SK-N-DZ (cell line): ENCODE measurements around the gene GPR61.

Experiments used
- DNase-seq: peaks from one replicate; pipeline ENCODE4 v3.0.0-alpha.2; 2015; ENCODE audit warnings: low spot score

The GPR61 gene

GRCh38 chr1:109508001-109508872, 31.4 kb upstream of the GPR61 start:
- no peak for DNase-seq

- no peak for DNase-seq
Observed at GRCh38 chr1:109508873-109509175, 30.8 kb upstream of the GPR61 start.

- peak; percentile 47 for DNase-seq
Observed at GRCh38 chr1:109509176-109510134, 30.2 kb upstream of the GPR61 start, which contains the start of gene AMIGO1. Gene AMIGO1, minus strand, starts transcription at chr1:109509727. Its CDS starts 815 bp downstream, at chr1:109508912.

GRCh38 chr1:109513110-109513710, 26.5 kb upstream of the GPR61 start:
- no peak for DNase-seq

GRCh38 chr1:109514846-109515245, 24.8 kb upstream of the GPR61 start:
- DNase-seq: no peak

- no peak for DNase-seq
Observed at GRCh38 chr1:109516872-109517271, 22.8 kb upstream of the GPR61 start.

GRCh38 chr1:109517337-109517736, 22.3 kb upstream of the GPR61 start:
- DNase-seq: no peak

GRCh38 chr1:109521002-109521951, 18.4 kb upstream of the GPR61 start:
- no peak for DNase-seq

GRCh38 chr1:109522026-109522425, 17.6 kb upstream of the GPR61 start:
- DNase-seq: no peak

GRCh38 chr1:109523706-109524105, 16.0 kb upstream of the GPR61 start:
- no peak for DNase-seq

- DNase-seq: no peak
Observed at GRCh38 chr1:109527098-109527811, 12.4 kb upstream of the GPR61 start.

- no peak for DNase-seq
Observed at GRCh38 chr1:109527846-109528695, 11.6 kb upstream of the GPR61 start.

- DNase-seq: no peak
Observed at GRCh38 chr1:109528712-109529111, 11.0 kb upstream of the GPR61 start.

GRCh38 chr1:109529881-109530456, 9.7 kb upstream of the GPR61 start:
- no peak for DNase-seq

GRCh38 chr1:109530457-109531087, 9.1 kb upstream of the GPR61 start:
- peak; percentile 49 for DNase-seq

GRCh38 chr1:109531380-109531779, 8.3 kb upstream of the GPR61 start:
- DNase-seq: no peak

- no peak for DNase-seq
Observed at GRCh38 chr1:109531826-109532364, 7.8 kb upstream of the GPR61 start.
